H9 (cell line): ENCODE results near the gene PGLYRP2. TPM values are rescaled to one million over a fixed set of nuclear protein-coding genes. Genes with fewer than 3 reads are reported as not detected.
A peak's percentile ranks its signal among the peaks of the same experiment; 100 is the strongest.

Experiments
- DNase-seq: peaks from one replicate; pipeline ENCODE4 v3.0.0-alpha.2; 2017
- H2AFZ ChIP-seq: one replicate; pipeline ENCODE4 v1.6.1; 2013; ENCODE audit warnings: mild to moderate bottlenecking, low read length, control low read depth, moderate library complexity
- H2AK5ac ChIP-seq: 2 replicates; pipeline ENCODE4 v1.6.1; 2013; ENCODE audit warnings: low read length, control low read depth, mixed read lengths; ENCODE audit not compliant: insufficient read length
- H2BK120ac ChIP-seq: one replicate; pipeline ENCODE4 v1.6.1; 2013; ENCODE audit warnings: low read depth, mild to moderate bottlenecking, low read length, control low read depth, inconsistent platforms; ENCODE audit not compliant: poor library complexity, severe bottlenecking
- H2BK12ac ChIP-seq: 2 replicates; pipeline ENCODE4 v1.6.1; 2013; ENCODE audit warnings: low read length, control low read depth, mixed read lengths, low read depth; ENCODE audit not compliant: insufficient read length
- H2BK15ac ChIP-seq: 2 replicates; pipeline ENCODE4 v1.6.1; 2013; ENCODE audit warnings: low read depth, low read length, control low read depth
- H2BK20ac ChIP-seq: one replicate; pipeline ENCODE4 v1.6.1; 2013; ENCODE audit warnings: low read depth, mild to moderate bottlenecking, low read length, control low read depth, inconsistent platforms; ENCODE audit not compliant: poor library complexity, severe bottlenecking
- H2BK5ac ChIP-seq: 2 replicates; pipeline ENCODE4 v1.6.1; 2013; ENCODE audit warnings: low read length, control low read depth, mixed read lengths; ENCODE audit not compliant: insufficient read length
- H3K14ac ChIP-seq: 2 replicates; pipeline ENCODE4 v1.6.1; 2013; ENCODE audit warnings: low read length, control low read depth; ENCODE audit not compliant: insufficient read depth
- H3K18ac ChIP-seq: 2 replicates; pipeline ENCODE4 v1.6.1; 2013; ENCODE audit warnings: low read depth, mild to moderate bottlenecking, mixed read lengths, low read length, control low read depth; ENCODE audit not compliant: insufficient read length
- H3K23ac ChIP-seq: 2 replicates; pipeline ENCODE4 v1.6.1; 2013; ENCODE audit warnings: low read length, control low read depth, mixed read lengths, low read depth; ENCODE audit not compliant: insufficient read length
- H3K23me2 ChIP-seq: 2 replicates; pipeline ENCODE4 v1.6.1; 2013; ENCODE audit warnings: low read depth, mild to moderate bottlenecking, mixed read lengths, low read length, control low read depth; ENCODE audit not compliant: insufficient read length, poor library complexity, severe bottlenecking
- H3K27ac ChIP-seq: 2 replicates; pipeline ENCODE4 v1.5.1; 2013; ENCODE audit warnings: low read length, control low read depth, mixed read lengths, low read depth; ENCODE audit not compliant: insufficient read length
- H3K27me3 ChIP-seq: 2 replicates; pipeline ENCODE4 v1.6.1; 2013; ENCODE audit warnings: low read length, control low read depth, inconsistent platforms; ENCODE audit not compliant: insufficient read depth
- H3K4ac ChIP-seq: 2 replicates; pipeline ENCODE4 v1.6.1; 2013; ENCODE audit warnings: low read depth, mild to moderate bottlenecking, control low read depth, inconsistent platforms, low read length, moderate library complexity
- H3K4me1 ChIP-seq: 2 replicates; pipeline ENCODE4 v1.6.1; 2013; ENCODE audit warnings: low read length, control low read depth, inconsistent platforms; ENCODE audit not compliant: insufficient read depth
- H3K4me2 ChIP-seq: 2 replicates; pipeline ENCODE4 v1.6.1; 2013; ENCODE audit warnings: low read length, control low read depth, mixed read lengths; ENCODE audit not compliant: insufficient read length, insufficient read depth
- H3K56ac ChIP-seq: 2 replicates; pipeline ENCODE4 v1.6.1; 2013; ENCODE audit warnings: low read depth, mild to moderate bottlenecking, mixed read lengths, low read length, control low read depth; ENCODE audit not compliant: insufficient read length
- H3K79me1 ChIP-seq: 2 replicates; pipeline ENCODE4 v1.6.1; 2013; ENCODE audit warnings: low read depth, mild to moderate bottlenecking, moderate library complexity, low read length, control low read depth, inconsistent platforms; ENCODE audit not compliant: insufficient read depth, poor library complexity, severe bottlenecking
- H3K79me2 ChIP-seq: 2 replicates; pipeline ENCODE4 v1.6.1; 2013; ENCODE audit warnings: low read length, control low read depth, inconsistent platforms; ENCODE audit not compliant: insufficient read depth
- H3K9ac ChIP-seq: 2 replicates; pipeline ENCODE4 v1.6.1; 2013; ENCODE audit warnings: low read length, control low read depth, mixed read lengths; ENCODE audit not compliant: insufficient read length; ENCODE audit errors: extremely low read depth
- H3K9me3 ChIP-seq: one replicate; pipeline ENCODE4 v1.6.1; 2013; ENCODE audit warnings: low read depth, low read length, inconsistent platforms; ENCODE audit not compliant: control insufficient read depth
- H3T11ph ChIP-seq: one replicate; pipeline ENCODE4 v1.6.1; 2013; ENCODE audit warnings: mild to moderate bottlenecking, low read length, control low read depth, inconsistent platforms
- H4K20me1 ChIP-seq: one replicate; pipeline ENCODE4 v1.6.1; 2013; ENCODE audit not compliant: control insufficient read depth, insufficient read length, insufficient read depth
- H4K5ac ChIP-seq: 2 replicates; pipeline ENCODE4 v1.6.1; 2013; ENCODE audit warnings: low read depth, mild to moderate bottlenecking, mixed read lengths, low read length, control low read depth; ENCODE audit not compliant: insufficient read length
- H4K8ac ChIP-seq: replicated peaks from 2 replicates; pipeline ENCODE4 v1.6.1; 2013; ENCODE audit warnings: low read length, control low read depth, mixed read lengths, low read depth; ENCODE audit not compliant: insufficient read length
- H4K91ac ChIP-seq: 2 replicates; pipeline ENCODE4 v1.6.1; 2013; ENCODE audit warnings: low read depth, mild to moderate bottlenecking, moderate library complexity, mixed read lengths, low read length, control low read depth; ENCODE audit not compliant: insufficient read length
- H3K27ac Mint-ChIP-seq, 3 experiments: 2 replicates in 2 of 3; 3 replicates in 1 of 3; pipeline ENCODE4 v1.8.0; 2020 to 2021; ENCODE audit warnings: mixed read lengths in 3 of 3, mild to moderate bottlenecking in 1 of 3, moderate library complexity in 1 of 3
- H3K27me3 Mint-ChIP-seq: 2 replicates; pipeline ENCODE4 v1.8.0; 2021; ENCODE audit warnings: low read depth, mild to moderate bottlenecking, moderate library complexity, mixed read lengths
- H3K36me3 Mint-ChIP-seq, 3 experiments: 2 replicates in 2 of 3; 3 replicates in 1 of 3; pipeline ENCODE4 v1.8.0; 2020 to 2021; ENCODE audit warnings: low read depth in 3 of 3, mixed read lengths in 3 of 3; ENCODE audit not compliant: insufficient read depth in 1 of 3
- H3K4me1 Mint-ChIP-seq, 2 experiments: 2 replicates each; pipeline ENCODE4 v1.8.0; 2020; ENCODE audit warnings: mixed read lengths in 2 of 2
- H3K4me3 Mint-ChIP-seq, 2 experiments: 2 replicates in 1 of 2; 3 replicates in 1 of 2; pipeline ENCODE4 v1.8.0; 2020 to 2021; ENCODE audit warnings: mild to moderate bottlenecking in 2 of 2, mixed read lengths in 2 of 2, moderate library complexity in 1 of 2
- H3K9me3 Mint-ChIP-seq, 2 experiments: 2 replicates in 1 of 2; 3 replicates in 1 of 2; pipeline ENCODE4 v1.8.0; 2020; ENCODE audit warnings: mild to moderate bottlenecking in 2 of 2, mixed read lengths in 2 of 2, moderate library complexity in 1 of 2
- CTCF ChIP-seq: fragments of 200-600 bp; sonication (generic); conservative IDR thresholded peaks from 3 replicates; pipeline ENCODE4 v1.8.0; 2021; ENCODE audit warnings: antibody characterized with exemption, mild to moderate bottlenecking
- WGBS: extraction: QIAGEN DNeasy Blood & Tissue Kit; methylation state at CpG from one replicate; pipeline ENCODE4 v1.1.7; 2013; ENCODE audit warnings: missing lambda C conversion rate, low lambda C conversion rate, mixed read lengths; ENCODE audit not compliant: insufficient read length; ENCODE audit errors: extremely low coverage; 5-methylcytosine and 5-hydroxymethylcytosine counted together
- total RNA-seq: library from RNA; stranded (reverse); gene quantifications from 2 replicates; pipeline ENCODE4 v1.2.1, GENCODE V29; 2021

The PGLYRP2 gene
- total RNA-seq, 1 experiment from 2014 or later = not detected

GRCh38 chr19:15450528-15450890, 28.8 kb downstream of the PGLYRP2 start:
- no peaks in the 10 kb centered on the region for H4K20me1 ChIP-seq
- no peak overlapping the region for H3K4ac ChIP-seq
- Mint-ChIP-seq H3K27me3 (peaks cover 33% of the 10 kb centered on the region), H3K36me3 (no peaks in the 10 kb centered on the region), H3K4me3 (peak overlapping the region; percentile 52 to 78), H3K4me1 (peaks cover 7 to 19% of the 10 kb centered on the region in 2 experiments), H3K9me3 (peaks cover 0 to 2% of the 10 kb centered on the region in 2 experiments; a peak in 3 of 5 replicates), H3K27ac (peak overlapping the region in 1 of 3 experiments; percentile 35; a peak in 1 of 7 replicates)
- H3K27me3 ChIP-seq = peaks cover 2% of the 10 kb centered on the region; the same call in 1 of the 2 replicates
- DNase-seq = no peak
- no peak overlapping the region for H4K91ac ChIP-seq
- peak overlapping the region; percentile 73 for H3K4me2 ChIP-seq
- no peaks in the 10 kb centered on the region for H3K9me3 ChIP-seq
- H3K14ac ChIP-seq = no peak overlapping the region
- WGBS = no CpG with 5 or more reads among the region's 1 CpG
- no peak overlapping the region for H3T11ph ChIP-seq
- no peak overlapping the region for H4K5ac ChIP-seq
- no peak overlapping the region for H3K56ac ChIP-seq
- peak overlapping the region; percentile 36 for H2BK12ac ChIP-seq
- H3K23ac ChIP-seq = no peak overlapping the region
- no peak overlapping the region for H2BK15ac ChIP-seq
- no peak overlapping the region for H2BK120ac ChIP-seq
- H3K23me2 ChIP-seq = peaks cover 20% of the 10 kb centered on the region
- no peak overlapping the region for H4K8ac ChIP-seq
- H2BK5ac ChIP-seq = no peak overlapping the region
- no peak overlapping the region for H2AFZ ChIP-seq
- H3K18ac ChIP-seq = no peak overlapping the region
- H3K27ac ChIP-seq = no peak overlapping the region
- H2AK5ac ChIP-seq = no peak overlapping the region
- TF ChIP-seq CTCF = no peak
- no peak overlapping the region for H3K9ac ChIP-seq
- no peaks in the 10 kb centered on the region for H3K79me1 ChIP-seq
- H2BK20ac ChIP-seq = no peak overlapping the region
- H3K4me1 ChIP-seq = no peaks in the 10 kb centered on the region; the same call in 1 of the 2 replicates
- no peaks in the 10 kb centered on the region for H3K79me2 ChIP-seq
